ENCODE data around the gene MBD4. TPM values are rescaled to one million over a fixed set of nuclear protein-coding genes. Genes with fewer than 3 reads are reported as not detected.

Gene MBD4
- polyA plus RNA-seq, 4 donors = 17.0 to 32.7 (median 22.5) TPM

DNA sequence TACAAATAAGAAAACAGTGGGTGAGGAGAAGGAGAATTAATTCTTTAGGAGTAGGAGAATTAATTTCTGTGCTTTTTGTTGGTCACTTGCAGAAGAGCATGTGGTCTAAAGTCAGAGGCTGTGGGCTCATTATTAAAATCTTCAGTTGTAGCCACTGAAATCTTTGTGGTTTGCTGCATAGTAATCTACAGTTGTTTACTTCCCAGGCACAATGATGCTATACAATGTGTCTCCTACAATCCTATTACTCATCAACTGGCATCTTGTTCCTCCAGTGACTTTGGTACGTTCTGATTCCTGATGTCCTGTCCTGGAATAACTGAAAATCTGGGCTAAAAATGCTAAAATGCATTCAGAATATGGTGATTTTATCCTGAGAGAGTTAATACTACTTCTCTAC is 21.3 kb upstream of the MBD4 start:
- no peaks in the 10 kb centered on the region for H3K27me3 ChIP-seq (ENCODE audit: control insufficient read depth in 3 of 3, insufficient read depth in 3 of 3, low read length in 3 of 3)
- 88 to 93% (median 90%) methylated on average over 1 of the region's 1 CpG for WGBS, 3 donors
- DNase-seq = no peak
- peak overlapping the region in 1 of 3 donors; percentile 67 for H3K27ac ChIP-seq (ENCODE audit: low read depth in 1 of 3, low read length in 2 of 3)
- no peak overlapping the region for H3K4me3 ChIP-seq (ENCODE audit: low read depth in 1 of 3, low read length in 3 of 3)
- H3K36me3 ChIP-seq (ENCODE audit: control insufficient read depth in 3 of 3, insufficient read depth in 2 of 3, low read depth in 1 of 3, low read length in 3 of 3) = peaks cover 0 to 13% (median 0%) of the 10 kb centered on the region in 3 donors
- peaks cover 0 to 18% (median 0%) of the 10 kb centered on the region in 3 donors for H3K4me1 ChIP-seq (ENCODE audit: control insufficient read depth in 3 of 3, insufficient read depth in 2 of 3, low read depth in 1 of 3, low read length in 2 of 3)
- FAIRE-seq = no peak
- no peaks in the 10 kb centered on the region for H3K9me3 ChIP-seq (ENCODE audit: control insufficient read depth in 2 of 2, insufficient read depth in 1 of 2, low read depth in 1 of 2, low read length in 1 of 2)

DNA sequence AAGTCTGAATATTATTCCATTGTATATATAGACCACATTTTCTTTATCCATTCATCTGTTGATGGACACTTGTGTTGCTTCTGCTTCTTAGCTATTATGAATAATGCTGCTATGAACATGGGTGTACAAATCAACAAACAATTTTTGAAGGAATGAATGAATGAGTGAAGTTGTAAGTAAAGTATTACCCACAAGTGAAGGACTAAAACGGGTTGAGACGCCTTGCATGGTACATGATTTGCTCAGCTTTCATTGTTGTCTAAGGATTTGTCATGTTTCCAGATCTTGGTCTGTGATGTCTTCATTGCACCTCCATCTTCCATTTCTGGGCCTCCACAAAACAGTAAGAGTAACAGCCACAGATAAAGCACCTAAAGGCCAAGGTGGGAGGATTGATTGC is 20.8 kb upstream of the MBD4 start:
- no peak overlapping the region for H3K27ac ChIP-seq (ENCODE audit: low read depth in 1 of 3, low read length in 2 of 3)
- FAIRE-seq = no peak
- WGBS, 3 donors = 83 to 95% (median 94%) methylated on average over 2 of the region's 2 CpGs
- H3K9me3 ChIP-seq (ENCODE audit: control insufficient read depth in 2 of 2, insufficient read depth in 1 of 2, low read depth in 1 of 2, low read length in 1 of 2) = no peaks in the 10 kb centered on the region
- peaks cover 0 to 18% (median 0%) of the 10 kb centered on the region in 3 donors for H3K4me1 ChIP-seq (ENCODE audit: control insufficient read depth in 3 of 3, insufficient read depth in 2 of 3, low read depth in 1 of 3, low read length in 2 of 3)
- no peaks in the 10 kb centered on the region for H3K27me3 ChIP-seq (ENCODE audit: control insufficient read depth in 3 of 3, insufficient read depth in 3 of 3, low read length in 3 of 3)
- H3K4me3 ChIP-seq (ENCODE audit: low read depth in 1 of 3, low read length in 3 of 3) = no peak overlapping the region
- no peak for DNase-seq
- H3K36me3 ChIP-seq (ENCODE audit: control insufficient read depth in 3 of 3, insufficient read depth in 2 of 3, low read depth in 1 of 3, low read length in 3 of 3) = peaks cover 0 to 13% (median 0%) of the 10 kb centered on the region in 3 donors

GRCh38 chr3:129460155-129460554 is 20.4 kb upstream of the MBD4 start:
- Histone ChIP-seq H3K9me3 (ENCODE audit: control insufficient read depth in 2 of 2, insufficient read depth in 1 of 2, low read depth in 1 of 2, low read length in 1 of 2) (no peaks in the 10 kb centered on the region), H3K4me3 (ENCODE audit: low read depth in 1 of 3, low read length in 3 of 3) (no peak overlapping the region), H3K36me3 (ENCODE audit: control insufficient read depth in 3 of 3, insufficient read depth in 2 of 3, low read depth in 1 of 3, low read length in 3 of 3) (peaks cover 0 to 15% (median 0%) of the 10 kb centered on the region in 3 donors), H3K27me3 (ENCODE audit: control insufficient read depth in 3 of 3, insufficient read depth in 3 of 3, low read length in 3 of 3) (no peaks in the 10 kb centered on the region), H3K27ac (ENCODE audit: low read depth in 1 of 3, low read length in 2 of 3) (no peak overlapping the region), H3K4me1 (ENCODE audit: control insufficient read depth in 3 of 3, insufficient read depth in 2 of 3, low read depth in 1 of 3, low read length in 2 of 3) (peaks cover 0 to 18% (median 0%) of the 10 kb centered on the region in 3 donors)
- DNase-seq (no peak), FAIRE-seq (no peak)
- 94 to 99% (median 94%) methylated on average over 3 of the region's 3 CpGs for WGBS, 3 donors

DNA sequence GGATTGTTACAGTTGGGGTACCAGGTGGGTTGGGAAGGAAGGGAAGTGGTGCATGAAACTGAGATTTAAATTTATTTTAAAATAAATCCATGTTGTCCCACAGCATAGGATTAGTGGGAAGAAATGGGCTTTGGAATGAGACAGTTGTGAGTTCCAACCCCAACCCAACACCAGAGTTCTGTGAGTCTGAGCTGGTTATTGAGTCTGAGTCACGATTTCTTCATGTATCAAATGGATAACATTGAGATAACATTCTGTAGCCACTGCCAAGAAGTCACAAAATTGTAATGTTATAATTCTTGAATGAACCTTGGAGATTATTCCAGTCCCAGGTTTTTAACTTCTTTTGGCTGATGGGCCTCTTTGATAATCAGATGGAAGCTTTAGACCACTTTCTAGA is 14.0 kb upstream of the MBD4 start:
- no peaks in the 10 kb centered on the region for H3K9me3 ChIP-seq (ENCODE audit: control insufficient read depth in 2 of 2, insufficient read depth in 1 of 2, low read depth in 1 of 2, low read length in 1 of 2)
- no peak overlapping the region for H3K27ac ChIP-seq (ENCODE audit: low read depth in 1 of 3, low read length in 2 of 3)
- H3K4me1 ChIP-seq (ENCODE audit: control insufficient read depth in 3 of 3, insufficient read depth in 2 of 3, low read depth in 1 of 3, low read length in 2 of 3) = no peaks in the 10 kb centered on the region
- DNase-seq (no peak), FAIRE-seq (no peak)
- WGBS, 3 donors = 38 to 68% (median 45%) methylated on average over 1 of the region's 1 CpG
- H3K4me3 ChIP-seq (ENCODE audit: low read depth in 1 of 3, low read length in 3 of 3) = no peak overlapping the region
- peaks cover 0 to 31% (median 2%) of the 10 kb centered on the region in 3 donors for H3K36me3 ChIP-seq (ENCODE audit: control insufficient read depth in 3 of 3, insufficient read depth in 2 of 3, low read depth in 1 of 3, low read length in 3 of 3)
- no peaks in the 10 kb centered on the region for H3K27me3 ChIP-seq (ENCODE audit: control insufficient read depth in 3 of 3, insufficient read depth in 3 of 3, low read length in 3 of 3)

DNA sequence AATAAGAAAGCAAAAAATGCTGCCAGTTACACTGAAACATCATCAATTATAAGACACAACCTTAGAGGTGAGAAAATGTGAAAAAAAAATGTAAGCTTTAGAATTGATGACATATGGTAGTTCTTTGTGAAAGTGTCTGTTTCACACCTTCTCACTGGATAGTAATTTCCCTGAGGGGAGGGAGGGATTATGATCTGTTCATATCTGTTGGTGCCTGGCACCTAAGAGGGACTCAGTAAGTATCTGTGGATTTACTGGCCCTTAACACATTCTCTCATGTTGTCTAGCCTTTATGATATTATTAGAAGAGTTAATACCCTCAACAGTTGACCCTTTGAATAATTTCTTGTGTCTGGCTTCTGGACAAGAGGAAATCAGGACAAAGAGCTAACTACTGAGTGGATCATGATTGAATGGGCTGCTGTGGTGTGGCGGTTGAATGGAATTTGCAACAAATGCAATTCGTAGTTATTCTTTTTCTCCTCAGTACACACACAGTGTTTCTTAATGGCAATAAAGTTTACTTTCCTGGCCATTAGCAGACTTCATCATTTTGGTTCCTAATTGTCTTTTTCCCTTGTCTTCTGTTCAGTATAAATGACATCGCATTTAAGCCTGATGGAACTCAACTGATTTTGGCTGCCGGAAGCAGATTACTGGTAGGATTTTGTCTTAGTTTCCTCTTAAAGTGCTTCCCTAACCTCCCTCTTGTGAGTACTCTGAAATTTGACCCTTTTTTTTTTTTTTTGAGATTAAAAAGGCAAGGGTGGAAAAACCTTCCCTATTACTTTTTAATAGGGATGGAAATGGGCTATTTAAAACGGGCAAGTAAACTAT is 9.7 kb upstream of the MBD4 start:
- H3K27ac ChIP-seq (ENCODE audit: low read depth in 1 of 3, low read length in 2 of 3) = no peak overlapping the region
- no peak for FAIRE-seq

DNA sequence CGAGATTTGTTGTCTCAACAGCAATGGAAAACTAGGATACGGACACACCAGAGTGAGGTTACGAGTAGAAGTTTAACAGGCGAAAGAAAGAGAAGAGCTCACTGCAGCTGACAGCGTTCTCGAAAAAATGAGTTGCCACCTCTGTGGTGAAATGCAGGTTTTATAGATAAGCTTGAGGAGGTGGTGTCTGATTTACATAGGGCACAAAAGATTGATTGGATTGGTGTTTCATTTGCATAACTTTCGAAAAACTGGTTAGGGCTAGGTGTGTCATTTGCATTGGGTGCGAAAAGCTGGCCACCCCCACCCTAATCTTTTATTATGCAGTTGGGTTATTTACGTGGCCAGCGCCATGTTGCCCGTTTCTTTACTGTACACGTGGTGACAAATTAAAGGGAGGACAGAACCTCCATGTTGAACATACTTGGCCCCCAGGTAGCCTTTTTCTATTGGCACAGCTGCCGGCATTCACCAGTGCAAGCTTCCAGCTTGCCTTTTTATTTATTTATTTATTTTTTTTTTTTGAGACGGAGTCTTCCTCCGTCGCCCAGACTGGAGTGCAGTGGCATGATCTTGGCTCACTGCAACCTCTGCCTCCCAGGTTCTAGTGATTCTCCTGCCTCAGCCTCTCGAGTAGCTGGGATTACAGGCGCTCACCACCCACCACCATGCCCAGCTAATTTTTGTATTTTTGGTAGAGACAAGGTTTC is 8.6 kb upstream of the MBD4 start:
- H3K27ac ChIP-seq (ENCODE audit: low read depth in 1 of 3, low read length in 2 of 3) = peak overlapping the region in 1 of 3 donors; percentile 10
- H3K4me1 ChIP-seq (ENCODE audit: control insufficient read depth in 3 of 3, insufficient read depth in 2 of 3, low read depth in 1 of 3, low read length in 2 of 3) = peaks cover 0 to 5% (median 0%) of the 10 kb centered on the region in 3 donors
- no peaks in the 10 kb centered on the region for H3K27me3 ChIP-seq (ENCODE audit: control insufficient read depth in 3 of 3, insufficient read depth in 3 of 3, low read length in 3 of 3)
- no peak overlapping the region for H3K4me3 ChIP-seq (ENCODE audit: low read depth in 1 of 3, low read length in 3 of 3)
- no peak for DNase-seq
- H3K9me3 ChIP-seq (ENCODE audit: control insufficient read depth in 2 of 2, insufficient read depth in 1 of 2, low read depth in 1 of 2, low read length in 1 of 2) = no peaks in the 10 kb centered on the region
- WGBS, 3 donors = 89 to 93% (median 89%) methylated on average over 18 of the region's 18 CpGs
- no peak for FAIRE-seq
- peaks cover 0 to 14% (median 2%) of the 10 kb centered on the region in 3 donors for H3K36me3 ChIP-seq (ENCODE audit: control insufficient read depth in 3 of 3, insufficient read depth in 2 of 3, low read depth in 1 of 3, low read length in 3 of 3)

More for the DNA sequence above, 9.7 kb upstream of the MBD4 start:
- H3K4me1 ChIP-seq (ENCODE audit: control insufficient read depth in 3 of 3, insufficient read depth in 2 of 3, low read depth in 1 of 3, low read length in 2 of 3) = peaks cover 0 to 5% (median 0%) of the 10 kb centered on the region in 3 donors
- WGBS, 3 donors = 66 to 83% (median 83%) methylated on average over 5 of the region's 5 CpGs
- no peaks in the 10 kb centered on the region for H3K27me3 ChIP-seq (ENCODE audit: control insufficient read depth in 3 of 3, insufficient read depth in 3 of 3, low read length in 3 of 3)
- no peak for DNase-seq
- H3K4me3 ChIP-seq (ENCODE audit: low read depth in 1 of 3, low read length in 3 of 3) = no peak overlapping the region
- H3K9me3 ChIP-seq (ENCODE audit: control insufficient read depth in 2 of 2, insufficient read depth in 1 of 2, low read depth in 1 of 2, low read length in 1 of 2) = no peaks in the 10 kb centered on the region
- peaks cover 0 to 18% (median 2%) of the 10 kb centered on the region in 3 donors for H3K36me3 ChIP-seq (ENCODE audit: control insufficient read depth in 3 of 3, insufficient read depth in 2 of 3, low read depth in 1 of 3, low read length in 3 of 3)

GRCh38 chr3:129446926-129447325 is 7.2 kb upstream of the MBD4 start:
- no peaks in the 10 kb centered on the region for H3K9me3 ChIP-seq (ENCODE audit: control insufficient read depth in 2 of 2, insufficient read depth in 1 of 2, low read depth in 1 of 2, low read length in 1 of 2)
- peaks cover 0 to 4% (median 0%) of the 10 kb centered on the region in 3 donors for H3K36me3 ChIP-seq (ENCODE audit: control insufficient read depth in 3 of 3, insufficient read depth in 2 of 3, low read depth in 1 of 3, low read length in 3 of 3)
- FAIRE-seq (no peak), DNase-seq (no peak)
- no peaks in the 10 kb centered on the region for H3K27me3 ChIP-seq (ENCODE audit: control insufficient read depth in 3 of 3, insufficient read depth in 3 of 3, low read length in 3 of 3)
- H3K27ac ChIP-seq (ENCODE audit: low read depth in 1 of 3, low read length in 2 of 3) = no peak overlapping the region
- WGBS, 3 donors = 64 to 89% (median 70%) methylated on average over 1 of the region's 1 CpG
- no peak overlapping the region for H3K4me3 ChIP-seq (ENCODE audit: low read depth in 1 of 3, low read length in 3 of 3)
- H3K4me1 ChIP-seq (ENCODE audit: control insufficient read depth in 3 of 3, insufficient read depth in 2 of 3, low read depth in 1 of 3, low read length in 2 of 3) = peaks cover 0 to 6% (median 0%) of the 10 kb centered on the region in 3 donors

- no peak for FAIRE-seq
- no peaks in the 10 kb centered on the region for H3K9me3 ChIP-seq (ENCODE audit: control insufficient read depth in 2 of 2, insufficient read depth in 1 of 2, low read depth in 1 of 2, low read length in 1 of 2)
- H3K36me3 ChIP-seq (ENCODE audit: control insufficient read depth in 3 of 3, insufficient read depth in 2 of 3, low read depth in 1 of 3, low read length in 3 of 3) = no peaks in the 10 kb centered on the region
- peaks cover 3 to 15% (median 3%) of the 10 kb centered on the region in 3 donors for H3K4me1 ChIP-seq (ENCODE audit: control insufficient read depth in 3 of 3, insufficient read depth in 2 of 3, low read depth in 1 of 3, low read length in 2 of 3)
- no peak overlapping the region for H3K27ac ChIP-seq (ENCODE audit: low read depth in 1 of 3, low read length in 2 of 3)
- no peak overlapping the region for H3K4me3 ChIP-seq (ENCODE audit: low read depth in 1 of 3, low read length in 3 of 3)
- peak in 1 of 2 donors; percentile 82 for DNase-seq
- WGBS, 3 donors = 34 to 77% (median 48%) methylated on average over 3 of the region's 3 CpGs
- H3K27me3 ChIP-seq (ENCODE audit: control insufficient read depth in 3 of 3, insufficient read depth in 3 of 3, low read length in 3 of 3) = no peaks in the 10 kb centered on the region
These were observed 5.7 kb upstream of the MBD4 start for GRCh38 chr3:129445471-129445870.
